HepG2 (cell line): Measurements from ENCODE around the gene ADAMTS8.

ENCODE experiments used
- ATF3 ChIP-seq: sonication (generic); formaldehyde crosslinking; IDR thresholded peaks from 2 replicates; pipeline ENCODE4 v1.4.0; 2020; ENCODE audit warnings: missing genetic modification reagents
- JUND ChIP-seq: sonication (generic); formaldehyde crosslinking; IDR thresholded peaks from 2 replicates; pipeline ENCODE4 v1.8.0; 2022; ENCODE audit warnings: mild to moderate bottlenecking, missing genetic modification reagents
- KAT2B ChIP-seq: fragments of 150-350 bp; IDR thresholded peaks from 2 replicates; pipeline ENCODE4 v1.6.1; 2014; ENCODE audit warnings: low read depth, low read length, borderline replicate concordance
- MYC ChIP-seq: sonication (generic); formaldehyde crosslinking; IDR thresholded peaks from 2 replicates; pipeline ENCODE4 v1.9.0; 2021; ENCODE audit warnings: missing genetic modification reagents, borderline replicate concordance
- ONECUT2 ChIP-seq: sonication (generic); formaldehyde crosslinking; IDR thresholded peaks from 2 replicates; pipeline ENCODE4 v1.4.0; 2020; ENCODE audit warnings: missing genetic modification reagents
- POLR2AphosphoS5 ChIP-seq: IDR thresholded peaks from 2 replicates; pipeline ENCODE4 v1.6.1; 2012; ENCODE audit warnings: low read depth, low read length
- ZNF160 ChIP-seq: sonication (generic); formaldehyde crosslinking; IDR thresholded peaks from 2 replicates; pipeline ENCODE4 v1.8.0; 2022; ENCODE audit warnings: mild to moderate bottlenecking, inconsistent platforms, missing genetic modification reagents
- ZNF260 ChIP-seq: sonication (generic); formaldehyde crosslinking; IDR thresholded peaks from 2 replicates; pipeline ENCODE4 v1.4.0; 2020; ENCODE audit warnings: missing genetic modification reagents, low read depth, mild to moderate bottlenecking, borderline replicate concordance
- ZNF3 ChIP-seq: IDR thresholded peaks from 2 replicates; pipeline ENCODE4 v1.7.0; 2017; ENCODE audit warnings: inconsistent platforms
- TF ChIP-seq, protein P1 (sequence below): sonication (generic); formaldehyde crosslinking; IDR thresholded peaks from 2 replicates; pipeline ENCODE4 v1.5.1; 2020; ENCODE audit warnings: missing genetic modification reagents, mild to moderate bottlenecking, borderline replicate concordance

GRCh38 chr11:130434521-130435223 is 6.3 kb upstream of the ADAMTS8 start:
- TF ChIP-seq ZNF3 (CRISPR knock-in tag) (no peak), MYC (CRISPR knock-in tag) (no peak), ZNF160 (CRISPR knock-in tag) (no peak), POLR2AphosphoS5 (no peak), ZNF260 (CRISPR knock-in tag) (no peak), KAT2B (no peak), ONECUT2 (no peak), JUND (no peak), ATF3 (CRISPR knock-in tag) (no peak)
- TF ChIP-seq, protein P1, sequence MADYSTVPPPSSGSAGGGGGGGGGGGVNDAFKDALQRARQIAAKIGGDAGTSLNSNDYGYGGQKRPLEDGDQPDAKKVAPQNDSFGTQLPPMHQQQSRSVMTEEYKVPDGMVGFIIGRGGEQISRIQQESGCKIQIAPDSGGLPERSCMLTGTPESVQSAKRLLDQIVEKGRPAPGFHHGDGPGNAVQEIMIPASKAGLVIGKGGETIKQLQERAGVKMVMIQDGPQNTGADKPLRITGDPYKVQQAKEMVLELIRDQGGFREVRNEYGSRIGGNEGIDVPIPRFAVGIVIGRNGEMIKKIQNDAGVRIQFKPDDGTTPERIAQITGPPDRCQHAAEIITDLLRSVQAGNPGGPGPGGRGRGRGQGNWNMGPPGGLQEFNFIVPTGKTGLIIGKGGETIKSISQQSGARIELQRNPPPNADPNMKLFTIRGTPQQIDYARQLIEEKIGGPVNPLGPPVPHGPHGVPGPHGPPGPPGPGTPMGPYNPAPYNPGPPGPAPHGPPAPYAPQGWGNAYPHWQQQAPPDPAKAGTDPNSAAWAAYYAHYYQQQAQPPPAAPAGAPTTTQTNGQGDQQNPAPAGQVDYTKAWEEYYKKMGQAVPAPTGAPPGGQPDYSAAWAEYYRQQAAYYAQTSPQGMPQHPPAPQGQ (CRISPR knock-in tag) = no peak
